T-cell (primary cell): ENCODE data around the gene MTURN. TPM values are rescaled to one million over a fixed set of nuclear protein-coding genes. Genes with fewer than 3 reads are reported as not detected.

Experiments
- ATAC-seq, 4 experiments: fragments of 200-7000 bp in 3 of 4; fragments of 150-1000 bp in 1 of 4; cut with Tn5 transposase; replicated peaks in 1 of 4; 1 replicate in 3 of 4; 2 replicates in 1 of 4; pipeline ENCODE4 v1.10.0; 2021; ENCODE audit warnings: moderate library complexity in 3 of 4, mild to moderate bottlenecking in 2 of 4, moderate number of reproducible peaks in 1 of 4
- CTCF ChIA-PET, 2 donors: fragments of 300-600 bp; sonication (Branson Sonifier 250); formaldehyde crosslinking; loops; one replicate each; lab custom pipeline; 2022; ENCODE audit warnings: antibody characterized with exemption in 2 of 2; lab: Charles Lee
- POLR2A ChIA-PET, 2 donors: fragments of 300-600 bp; sonication (Branson Sonifier 250); formaldehyde crosslinking; loops; one replicate each; lab custom pipeline; 2022; ENCODE audit warnings: antibody characterized with exemption in 2 of 2; lab: Charles Lee
- DNase-seq, 35 experiments: peaks; one replicate each; pipeline versions ENCODE4 v3.0.0 to v3.0.0-alpha.2; 2013 to 2023
- H3K27ac ChIP-seq: one replicate; pipeline ENCODE4 v1.5.1; 2013; ENCODE audit warnings: low read length
- H3K27me3 ChIP-seq, 2 experiments: replicated peaks in 1 of 2; 1 replicate in 1 of 2; 2 replicates in 1 of 2; pipeline versions ENCODE4 v1.6.1 to v1.7.0; 2013; ENCODE audit warnings: low read length in 1 of 2, mixed read lengths in 1 of 2; ENCODE audit not compliant: control insufficient read depth in 2 of 2, insufficient read depth in 2 of 2; ENCODE audit errors: extremely low read depth in 1 of 2
- H3K36me3 ChIP-seq, 2 donors: 1 replicate in 1 of 2; 2 replicates in 1 of 2; pipeline versions ENCODE4 v1.6.1 to v1.7.0; 2013; ENCODE audit warnings: low read length in 1 of 2; ENCODE audit not compliant: control insufficient read depth in 2 of 2, insufficient read depth in 1 of 2; ENCODE audit errors: extremely low read depth in 1 of 2
- H3K4me1 ChIP-seq, 2 experiments: 1 replicate in 1 of 2; 2 replicates in 1 of 2; pipeline versions ENCODE4 v1.6.1 to v1.7.0; 2013; ENCODE audit warnings: low read length in 2 of 2, mixed read lengths in 1 of 2; ENCODE audit not compliant: insufficient read depth in 2 of 2, control insufficient read depth in 1 of 2; ENCODE audit errors: extremely low read depth in 1 of 2
- H3K4me3 ChIP-seq, 2 donors: 1 replicate in 1 of 2; 2 replicates in 1 of 2; pipeline versions ENCODE4 v1.5.1 to v1.7.0; 2013; ENCODE audit warnings: mild to moderate bottlenecking in 2 of 2, low read length in 1 of 2, moderate library complexity in 1 of 2; ENCODE audit not compliant: control insufficient read depth in 1 of 2; ENCODE audit errors: extremely low read depth in 1 of 2
- H3K9me3 ChIP-seq: 2 replicates; pipeline ENCODE4 v1.7.0; 2013
- H3K27ac Mint-ChIP-seq, 2 donors: one replicate each; pipeline ENCODE4 v1.8.0; 2020 to 2021; ENCODE audit warnings: mild to moderate bottlenecking in 2 of 2, mixed read lengths in 2 of 2
- H3K27me3 Mint-ChIP-seq, 2 donors: one replicate each; pipeline ENCODE4 v1.8.0; 2021 to 2022; ENCODE audit warnings: mixed read lengths in 2 of 2
- H3K36me3 Mint-ChIP-seq: one replicate; pipeline ENCODE4 v1.8.0; 2021; ENCODE audit warnings: mixed read lengths
- H3K4me1 Mint-ChIP-seq, 3 donors: one replicate each; pipeline ENCODE4 v1.8.0; 2020 to 2022; ENCODE audit warnings: mixed read lengths in 3 of 3, mild to moderate bottlenecking in 1 of 3
- H3K4me3 Mint-ChIP-seq, 3 donors: one replicate each; pipeline ENCODE4 v1.8.0; 2020 to 2022; ENCODE audit warnings: mild to moderate bottlenecking in 3 of 3, mixed read lengths in 3 of 3, moderate library complexity in 3 of 3
- H3K9me3 Mint-ChIP-seq, 3 donors: one replicate each; pipeline ENCODE4 v1.8.0; 2020 to 2022; ENCODE audit warnings: mixed read lengths in 3 of 3
- WGBS: methylation state at CpG from one replicate; pipeline ENCODE4 v1.1.5; 2013; ENCODE audit warnings: missing lambda C conversion rate; ENCODE audit not compliant: insufficient coverage; 5-methylcytosine and 5-hydroxymethylcytosine counted together
- total RNA-seq, 35 experiments: library from RNA in 6 of 35; stranded (reverse) in 6 of 35; fragments of 120-200 nt in 1 of 35; gene quantifications; one replicate each; pipeline versions ENCODE4 v1.2.1 to v1.2.4 and lab custom pipeline; 2013 to 2026

MTURN gene
- total RNA-seq, 5 donors from 2014 or later (not counting 1 experiment from before 2014, with no cell fraction given), result 17.3 to 26.3 (median 22.8) TPM

- H3K27ac ChIP-seq, result no peak overlapping the region
- peaks cover 24 to 30% (median 25%) of the 10 kb centered on the region in 3 donors for H3K4me1 Mint-ChIP-seq
- peaks cover 16% of the 10 kb centered on the region for H3K36me3 Mint-ChIP-seq
- no peaks in the 10 kb centered on the region for H3K27me3 ChIP-seq
- H3K4me1 ChIP-seq, result peaks cover 19 to 24% of the 10 kb centered on the region in 2 experiments
- H3K4me3 ChIP-seq, result no peak overlapping the region
- H3K27ac Mint-ChIP-seq, result no peak overlapping the region
- peaks cover 0 to 3% of the 10 kb centered on the region in 2 donors for H3K36me3 ChIP-seq
- no peak for DNase-seq
- no peak for ATAC-seq
- no peaks in the 10 kb centered on the region for H3K9me3 ChIP-seq
- ChIA-PET CTCF (no interaction called here), POLR2A (no interaction called here)
- no CpG with 5 or more reads among the region's 9 CpGs for WGBS
- H3K4me3 Mint-ChIP-seq, result no peak overlapping the region
- H3K27me3 Mint-ChIP-seq, result no peaks in the 10 kb centered on the region
- H3K9me3 Mint-ChIP-seq, result no peaks in the 10 kb centered on the region
Measured at GRCh38 chr7:30154111-30154587, 19.4 kb downstream of the MTURN start.

- H3K27me3 Mint-ChIP-seq, result no peaks in the 10 kb centered on the region
- DNase-seq (no peak), ATAC-seq (no peak)
- peak overlapping the region in 1 of 2 donors; percentile 18 for H3K27ac Mint-ChIP-seq
- H3K9me3 Mint-ChIP-seq, result no peaks in the 10 kb centered on the region
- peaks cover 37 to 40% (median 38%) of the 10 kb centered on the region in 3 donors for H3K4me1 Mint-ChIP-seq
- no peak overlapping the region for H3K27ac ChIP-seq
- H3K36me3 Mint-ChIP-seq, result peaks cover 12% of the 10 kb centered on the region
- CTCF ChIA-PET, result no interaction called here
- no peaks in the 10 kb centered on the region for H3K9me3 ChIP-seq
- peaks cover 29 to 30% of the 10 kb centered on the region in 2 experiments for H3K4me1 ChIP-seq
- H3K4me3 Mint-ChIP-seq, result peak overlapping the region in 1 of 3 donors; percentile 28
- no peaks in the 10 kb centered on the region for H3K27me3 ChIP-seq
- POLR2A ChIA-PET, result interaction anchor here in 1 of 2 donors (0.6 kb wide), 1 partner anchor 217 kb away, joined by 3 read pairs; no protein-coding TSS in a partner anchor
- peaks cover 0 to 3% of the 10 kb centered on the region in 2 donors for H3K36me3 ChIP-seq
- no peak overlapping the region for H3K4me3 ChIP-seq
- 86% methylated on average over 7 of the region's 8 CpGs for WGBS
Measured at GRCh38 chr7:30155481-30155880, 20.7 kb downstream of the MTURN start.

GRCh38 chr7:30157204-30157603, 22.4 kb downstream of the MTURN start:
- H3K27me3 Mint-ChIP-seq, result no peaks in the 10 kb centered on the region
- Histone ChIP-seq H3K9me3 (no peaks in the 10 kb centered on the region), H3K27me3 (no peaks in the 10 kb centered on the region), H3K4me1 (peaks cover 29 to 39% of the 10 kb centered on the region in 2 experiments), H3K36me3 (peaks cover 0 to 3% of the 10 kb centered on the region in 2 donors), H3K4me3 (no peak overlapping the region), H3K27ac (no peak overlapping the region)
- CTCF ChIA-PET, result interaction anchor here in 1 of 2 donors (0.8 kb wide), 1 partner anchor 34 kb away, joined by 3 read pairs; no protein-coding TSS in a partner anchor
- peaks cover 46 to 47% (median 47%) of the 10 kb centered on the region in 3 donors for H3K4me1 Mint-ChIP-seq
- POLR2A ChIA-PET, result no interaction called here
- DNase-seq (peak in 32 of 35 experiments; percentile 17 to 70 (median 45)), ATAC-seq (peak; percentile 76 to 96 (median 86))
- H3K4me3 Mint-ChIP-seq, result peak overlapping the region in 1 of 3 donors; percentile 40
- H3K27ac Mint-ChIP-seq, result peak overlapping the region in 1 of 2 donors; percentile 19
- peaks cover 2% of the 10 kb centered on the region for H3K36me3 Mint-ChIP-seq
- no peaks in the 10 kb centered on the region for H3K9me3 Mint-ChIP-seq
- WGBS, result 11% methylated on average over 3 of the region's 9 CpGs

- WGBS, result 67% methylated on average over 1 of the region's 4 CpGs
- H3K9me3 ChIP-seq, result no peaks in the 10 kb centered on the region
- ChIA-PET CTCF (interaction anchor here in 1 of 2 donors (0.6 kb wide), 1 partner anchor 456 kb away, joined by 3 read pairs; no protein-coding TSS in a partner anchor), POLR2A (no interaction called here)
- H3K4me3 ChIP-seq, result no peak overlapping the region
- no peaks in the 10 kb centered on the region for H3K36me3 ChIP-seq
- peaks cover 64 to 67% (median 64%) of the 10 kb centered on the region in 3 donors for H3K4me1 Mint-ChIP-seq
- ATAC-seq (no peak), DNase-seq (no peak)
- H3K27ac Mint-ChIP-seq, result no peak overlapping the region
- no peaks in the 10 kb centered on the region for H3K9me3 Mint-ChIP-seq
- H3K27me3 Mint-ChIP-seq, result no peaks in the 10 kb centered on the region
- H3K4me3 Mint-ChIP-seq, result peak overlapping the region in 1 of 3 donors; percentile 0
- no peaks in the 10 kb centered on the region for H3K27me3 ChIP-seq
- peaks cover 45 to 53% of the 10 kb centered on the region in 2 experiments for H3K4me1 ChIP-seq
- H3K36me3 Mint-ChIP-seq, result no peaks in the 10 kb centered on the region
- H3K27ac ChIP-seq, result no peak overlapping the region
Measured at GRCh38 chr7:30159163-30159562, 24.4 kb downstream of the MTURN start.

GRCh38 chr7:30159698-30160143, 24.9 kb downstream of the MTURN start:
- Mint-ChIP-seq H3K4me1 (peaks cover 66 to 72% (median 69%) of the 10 kb centered on the region in 3 donors), H3K27ac (no peak overlapping the region), H3K27me3 (no peaks in the 10 kb centered on the region), H3K9me3 (no peaks in the 10 kb centered on the region), H3K4me3 (peak overlapping the region in 1 of 3 donors; percentile 0), H3K36me3 (no peaks in the 10 kb centered on the region)
- Histone ChIP-seq H3K27me3 (no peaks in the 10 kb centered on the region), H3K4me3 (no peak overlapping the region), H3K9me3 (no peaks in the 10 kb centered on the region), H3K36me3 (no peaks in the 10 kb centered on the region), H3K4me1 (peaks cover 46 to 53% of the 10 kb centered on the region in 2 experiments), H3K27ac (no peak overlapping the region)
- ChIA-PET POLR2A (no interaction called here), CTCF (interaction anchor here in 1 of 2 donors (0.6 kb wide), 1 partner anchor 455 kb away, joined by 3 read pairs; no protein-coding TSS in a partner anchor)
- ATAC-seq (peak; percentile 21 to 33 (median 28)), DNase-seq (peak in 2 of 35 experiments; percentile 19 to 20)
- 10% methylated on average over 2 of the region's 6 CpGs for whole genome bisulfite sequencing

GRCh38 chr7:30160329-30160728, 25.5 kb downstream of the MTURN start:
- peaks cover 65 to 71% (median 70%) of the 10 kb centered on the region in 3 donors for H3K4me1 Mint-ChIP-seq
- no peak overlapping the region for H3K27ac ChIP-seq
- no peaks in the 10 kb centered on the region for H3K27me3 Mint-ChIP-seq
- H3K9me3 Mint-ChIP-seq, result no peaks in the 10 kb centered on the region
- POLR2A ChIA-PET, result no interaction called here
- ATAC-seq (no peak), DNase-seq (no peak)
- peak overlapping the region in 1 of 3 donors; percentile 0 for H3K4me3 Mint-ChIP-seq
- H3K4me1 ChIP-seq, result peaks cover 46 to 53% of the 10 kb centered on the region in 2 experiments
- no peaks in the 10 kb centered on the region for H3K36me3 Mint-ChIP-seq
- WGBS, result 100% methylated on average over 1 of the region's 2 CpGs
- H3K27ac Mint-ChIP-seq, result peak overlapping the region in 1 of 2 donors; percentile 3
- no peaks in the 10 kb centered on the region for H3K36me3 ChIP-seq
- no peaks in the 10 kb centered on the region for H3K9me3 ChIP-seq
- CTCF ChIA-PET, result no interaction called here
- no peaks in the 10 kb centered on the region for H3K27me3 ChIP-seq
- no peak overlapping the region for H3K4me3 ChIP-seq
